Cardiac muscle cell (in vitro differentiated cells and primary cell): ENCODE data around the gene ARHGAP26. TPM values are rescaled to one million over a fixed set of nuclear protein-coding genes. Genes with fewer than 3 reads are reported as not detected.

Experiments used
- DNase-seq, 2 donors: peaks; one replicate each; pipeline versions ENCODE4 v3.0.0 to v3.0.0-alpha.2; 2010 to 2017; ENCODE audit warnings: low read depth in 1 of 2, low spot score in 1 of 2
- H3K27ac ChIP-seq: fragments of 200-600 bp; sonication (generic); 2 replicates; pipeline ENCODE4 v1.5.1; 2016
- H3K27me3 ChIP-seq: fragments of 200-600 bp; sonication (generic); 2 replicates; pipeline ENCODE4 v1.6.0; 2016; ENCODE audit warnings: control low read depth
- H3K36me3 ChIP-seq: fragments of 200-600 bp; sonication (generic); 2 replicates; pipeline ENCODE4 v1.5.1; 2016; ENCODE audit warnings: control low read depth
- H3K4me1 ChIP-seq: fragments of 200-600 bp; sonication (generic); 2 replicates; pipeline ENCODE4 v1.8.1; 2017; ENCODE audit warnings: low read depth, mild to moderate bottlenecking, mixed run types
- H3K4me3 ChIP-seq: fragments of 200-600 bp; sonication (generic); 2 replicates; pipeline ENCODE4 v1.5.1; 2016; ENCODE audit warnings: mild to moderate bottlenecking
- H3K9me3 ChIP-seq: fragments of 200-600 bp; sonication (generic); 2 replicates; pipeline ENCODE4 v1.5.1; 2017; ENCODE audit warnings: low read depth, mild to moderate bottlenecking, control low read depth
- polyA plus RNA-seq: library from polyadenylated mRNA; unstranded; fragments of >200 nt; fragmentation: Nextera tagmentation; extraction: Ambion mirVana; gene quantifications from 2 replicates; pipeline ENCODE4 v1.2.1, GENCODE V29; 2016
- total RNA-seq: library from RNA; depleted of rRNA; stranded (reverse); fragments of >200 nt; gene quantifications from 2 replicates; pipeline ENCODE4 v1.2.3, GENCODE V29; 2016
- TF ChIP-seq, protein P1 (sequence below): IDR thresholded peaks from 2 replicates; pipeline ENCODE4 v1.5.1; 2012; ENCODE audit warnings: low read depth, mild to moderate bottlenecking, low read length

Gene ARHGAP26
- total and polyA plus RNA-seq, 2 experiments from 2014 or later: 12.7 to 16.2 TPM

DNA sequence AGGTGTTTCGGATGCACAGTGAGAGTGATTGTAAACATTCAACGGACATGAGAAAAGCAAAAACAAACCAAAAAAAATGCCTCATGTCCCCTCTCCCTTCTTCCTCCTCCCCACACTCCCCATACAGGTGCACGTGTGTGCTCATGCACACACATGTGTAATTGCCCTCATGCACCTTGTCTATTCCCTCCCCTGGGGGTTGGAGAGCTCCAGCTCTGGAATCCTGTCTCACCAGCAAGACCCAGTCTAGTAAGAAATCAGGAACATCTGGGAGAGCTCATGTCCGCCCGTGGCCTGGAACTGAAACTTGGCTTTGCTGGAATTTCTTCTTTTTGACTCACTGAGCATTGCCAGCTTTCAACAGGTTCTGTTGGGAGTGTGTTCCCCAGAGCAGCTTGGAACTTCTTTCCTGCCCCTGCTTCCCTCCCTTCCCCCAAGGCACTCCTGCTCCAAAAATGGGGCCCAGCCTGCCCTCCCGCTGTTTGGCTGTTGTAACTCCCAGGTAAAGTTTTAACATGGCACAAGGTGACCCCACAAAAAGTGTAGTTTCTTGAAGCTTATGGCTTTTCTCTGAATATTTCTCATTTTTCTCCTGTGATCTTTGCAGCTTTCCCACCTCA is 443.2 kb downstream of the ARHGAP26 start:
- Histone ChIP-seq H3K4me3 (no peak overlapping the region), H3K36me3 (no peaks in the 10 kb centered on the region), H3K27ac (no peak overlapping the region), H3K4me1 (peaks cover 16% of the 10 kb centered on the region), H3K27me3 (no peaks in the 10 kb centered on the region), H3K9me3 (no peaks in the 10 kb centered on the region)
- peak in 1 of 2 donors; percentile 74 for DNase-seq
- TF ChIP-seq, protein P1, sequence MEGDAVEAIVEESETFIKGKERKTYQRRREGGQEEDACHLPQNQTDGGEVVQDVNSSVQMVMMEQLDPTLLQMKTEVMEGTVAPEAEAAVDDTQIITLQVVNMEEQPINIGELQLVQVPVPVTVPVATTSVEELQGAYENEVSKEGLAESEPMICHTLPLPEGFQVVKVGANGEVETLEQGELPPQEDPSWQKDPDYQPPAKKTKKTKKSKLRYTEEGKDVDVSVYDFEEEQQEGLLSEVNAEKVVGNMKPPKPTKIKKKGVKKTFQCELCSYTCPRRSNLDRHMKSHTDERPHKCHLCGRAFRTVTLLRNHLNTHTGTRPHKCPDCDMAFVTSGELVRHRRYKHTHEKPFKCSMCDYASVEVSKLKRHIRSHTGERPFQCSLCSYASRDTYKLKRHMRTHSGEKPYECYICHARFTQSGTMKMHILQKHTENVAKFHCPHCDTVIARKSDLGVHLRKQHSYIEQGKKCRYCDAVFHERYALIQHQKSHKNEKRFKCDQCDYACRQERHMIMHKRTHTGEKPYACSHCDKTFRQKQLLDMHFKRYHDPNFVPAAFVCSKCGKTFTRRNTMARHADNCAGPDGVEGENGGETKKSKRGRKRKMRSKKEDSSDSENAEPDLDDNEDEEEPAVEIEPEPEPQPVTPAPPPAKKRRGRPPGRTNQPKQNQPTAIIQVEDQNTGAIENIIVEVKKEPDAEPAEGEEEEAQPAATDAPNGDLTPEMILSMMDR: no peak

DNA sequence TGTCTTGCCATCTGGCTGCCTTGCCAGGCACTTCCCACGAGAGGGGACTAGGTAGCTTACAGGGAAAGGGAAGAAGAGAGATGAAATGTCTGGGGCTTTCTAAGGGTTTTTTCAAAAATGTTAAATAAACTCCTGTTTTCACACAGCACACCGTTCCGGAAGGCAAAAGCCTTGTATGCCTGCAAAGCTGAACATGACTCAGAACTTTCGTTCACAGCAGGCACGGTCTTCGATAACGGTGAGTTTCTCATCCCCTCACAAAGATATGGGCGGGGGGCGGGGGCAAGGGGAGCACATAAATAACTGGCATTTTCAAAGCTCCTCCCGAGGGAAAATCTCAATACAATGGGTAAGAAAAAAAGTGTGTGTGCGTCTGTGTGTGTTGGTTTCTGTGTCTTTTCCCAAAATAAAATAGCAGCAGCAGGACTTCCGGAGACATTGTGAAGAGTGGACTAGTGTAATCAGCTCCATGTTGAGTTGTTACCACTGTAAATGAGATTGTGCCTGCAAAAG is 443.7 kb downstream of the ARHGAP26 start:
- Histone ChIP-seq H3K27me3 (no peaks in the 10 kb centered on the region), H3K4me1 (peaks cover 16% of the 10 kb centered on the region), H3K36me3 (no peaks in the 10 kb centered on the region), H3K27ac (no peak overlapping the region), H3K4me3 (no peak overlapping the region), H3K9me3 (no peaks in the 10 kb centered on the region)
- TF ChIP-seq, protein P1: peak; percentile 16
- DNase-seq: no peak

DNA sequence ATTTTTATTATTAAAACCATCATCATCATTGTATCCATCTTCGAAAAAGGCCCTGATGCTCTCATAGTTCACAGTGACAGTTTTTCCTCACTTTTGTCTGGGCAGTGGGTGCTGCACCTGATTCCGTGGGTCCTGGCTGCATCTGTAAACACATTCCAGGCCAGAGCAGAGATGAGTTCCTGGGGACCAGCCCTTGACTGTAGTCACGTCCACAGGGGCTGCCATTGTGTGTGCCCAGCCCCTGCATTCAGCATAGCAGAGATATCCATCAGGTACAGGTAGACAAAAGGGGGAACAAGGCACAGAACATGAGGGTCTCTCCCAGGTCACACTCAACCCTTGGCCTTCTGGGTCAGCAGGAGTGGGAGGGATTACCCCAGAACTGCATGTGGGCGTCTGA is 444.3 kb downstream of the ARHGAP26 start:
- Histone ChIP-seq H3K4me1 (peaks cover 16% of the 10 kb centered on the region), H3K4me3 (no peak overlapping the region), H3K27me3 (no peaks in the 10 kb centered on the region), H3K36me3 (no peaks in the 10 kb centered on the region), H3K27ac (no peak overlapping the region), H3K9me3 (no peaks in the 10 kb centered on the region)
- TF ChIP-seq, protein P1: no peak
- DNase-seq: no peak

DNA sequence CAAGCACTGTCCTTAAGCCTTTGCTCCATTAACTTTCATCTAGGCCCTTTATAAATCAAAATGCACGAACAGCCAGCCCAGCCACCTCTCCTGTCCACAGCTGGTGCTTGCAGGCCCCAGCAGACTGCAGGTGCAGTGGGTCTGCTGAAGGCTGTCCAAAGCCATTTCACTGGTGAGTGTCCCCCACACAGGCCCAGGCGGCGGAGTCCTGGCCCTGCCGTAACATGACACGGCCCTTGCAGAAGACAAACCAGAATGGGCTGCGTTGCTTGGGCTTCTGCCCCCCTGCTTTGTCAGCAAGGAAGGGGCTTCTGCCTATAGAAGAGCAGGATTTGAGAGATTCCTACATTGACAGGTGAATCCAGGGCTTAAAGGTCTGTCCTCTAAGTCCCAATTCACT is 444.7 kb downstream of the ARHGAP26 start:
- DNase-seq: no peak
- H3K36me3 ChIP-seq: no peaks in the 10 kb centered on the region
- no peak overlapping the region for H3K27ac ChIP-seq
- no peaks in the 10 kb centered on the region for H3K9me3 ChIP-seq
- H3K4me3 ChIP-seq: no peak overlapping the region
- TF ChIP-seq, protein P1: no peak
- H3K4me1 ChIP-seq: peaks cover 16% of the 10 kb centered on the region
- H3K27me3 ChIP-seq: no peaks in the 10 kb centered on the region

DNA sequence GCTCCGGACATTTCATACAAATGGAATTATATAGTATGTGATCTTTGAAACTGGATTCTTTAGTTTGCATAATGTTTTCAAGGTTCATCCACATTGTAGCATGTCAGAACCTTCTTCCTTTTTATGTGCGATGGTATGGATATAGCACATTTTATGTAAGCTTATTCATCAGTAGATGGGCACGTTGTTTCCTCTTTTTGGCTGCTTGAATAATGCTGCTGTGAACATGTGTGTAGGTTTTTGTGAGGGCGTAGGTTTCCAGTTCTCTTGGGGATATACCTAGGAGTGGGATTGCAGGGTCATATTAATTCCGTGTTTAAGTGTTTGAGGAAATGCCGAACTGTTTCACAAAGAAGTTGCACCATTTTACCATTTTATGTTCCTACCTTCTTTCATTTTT is 445.5 kb downstream of the ARHGAP26 start:
- TF ChIP-seq, protein P1: no peak
- no peak for DNase-seq
- Histone ChIP-seq H3K27me3 (no peaks in the 10 kb centered on the region), H3K9me3 (no peaks in the 10 kb centered on the region), H3K36me3 (no peaks in the 10 kb centered on the region), H3K4me1 (peaks cover 16% of the 10 kb centered on the region), H3K27ac (no peak overlapping the region), H3K4me3 (no peak overlapping the region)
